Glutamatergic neuron (in vitro differentiated cells): ENCODE results near the gene DPAGT1. TPM values are rescaled to one million over a fixed set of nuclear protein-coding genes. Genes with fewer than 3 reads are reported as not detected.

Experiments
- DNase-seq: peaks from one replicate; pipeline ENCODE4 v3.0.0; 2022
- H3K27ac Mint-ChIP-seq: one replicate; pipeline ENCODE4 v1.8.0; 2020; ENCODE audit warnings: mild to moderate bottlenecking, mixed read lengths, inconsistent platforms; ENCODE audit not compliant: unreplicated experiment
- H3K27me3 Mint-ChIP-seq: one replicate; pipeline ENCODE4 v1.8.0; 2020; ENCODE audit warnings: mild to moderate bottlenecking, moderate library complexity, mixed read lengths, inconsistent platforms; ENCODE audit not compliant: unreplicated experiment
- H3K36me3 Mint-ChIP-seq: one replicate; pipeline ENCODE4 v1.8.0; 2020; ENCODE audit warnings: mild to moderate bottlenecking, mixed read lengths, inconsistent platforms; ENCODE audit not compliant: unreplicated experiment
- H3K4me1 Mint-ChIP-seq: one replicate; pipeline ENCODE4 v1.8.0; 2020; ENCODE audit warnings: mild to moderate bottlenecking, low read depth, mixed read lengths, inconsistent platforms; ENCODE audit not compliant: unreplicated experiment
- H3K4me3 Mint-ChIP-seq: one replicate; pipeline ENCODE4 v1.8.0; 2020; ENCODE audit warnings: mild to moderate bottlenecking, mixed read lengths, inconsistent platforms; ENCODE audit not compliant: unreplicated experiment
- H3K9me3 Mint-ChIP-seq: one replicate; pipeline ENCODE4 v1.8.0; 2020; ENCODE audit warnings: mild to moderate bottlenecking, moderate library complexity, mixed read lengths, inconsistent platforms; ENCODE audit not compliant: unreplicated experiment
- total RNA-seq: library from RNA; stranded (reverse); fragmentation: NEBNext Ultra II Directional; extraction: Animal tissue kit (Norgen Biotek cat#: 25700); gene quantifications from one replicate; pipeline ENCODE4 v1.2.1, GENCODE V29; 2021; ENCODE audit not compliant: unreplicated experiment
- TF ChIP-seq, protein P1 (sequence below): fragments of 200-600 bp; sonication (generic); IDR thresholded peaks from one replicate; pipeline ENCODE4 v1.5.0; 2021; ENCODE audit not compliant: partially characterized antibody, unreplicated experiment

The DPAGT1 gene
- total RNA-seq, 1 donor from 2014 or later = 36.1 TPM

DNA sequence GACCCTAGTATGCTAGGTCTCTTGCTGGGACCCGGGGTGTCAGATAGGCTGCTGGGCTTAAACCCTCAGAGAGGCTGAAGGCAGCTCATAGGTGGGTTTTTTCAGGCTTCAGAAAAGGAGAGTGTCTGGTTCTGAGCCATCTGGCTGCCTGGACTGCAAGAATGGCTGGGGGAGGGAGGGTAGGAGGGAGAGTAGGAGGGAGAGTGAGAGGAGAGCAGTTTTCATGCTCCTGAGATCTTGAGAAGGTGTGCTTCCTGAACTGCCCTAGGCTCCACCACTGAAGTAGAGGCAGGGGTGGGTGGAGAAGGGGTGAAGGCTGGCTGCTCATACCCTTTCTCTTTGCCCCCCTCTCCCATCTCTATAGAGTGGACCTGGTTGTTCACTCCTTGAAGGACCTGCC, 12.3 kb downstream of the DPAGT1 start:
- TF ChIP-seq, protein P1, sequence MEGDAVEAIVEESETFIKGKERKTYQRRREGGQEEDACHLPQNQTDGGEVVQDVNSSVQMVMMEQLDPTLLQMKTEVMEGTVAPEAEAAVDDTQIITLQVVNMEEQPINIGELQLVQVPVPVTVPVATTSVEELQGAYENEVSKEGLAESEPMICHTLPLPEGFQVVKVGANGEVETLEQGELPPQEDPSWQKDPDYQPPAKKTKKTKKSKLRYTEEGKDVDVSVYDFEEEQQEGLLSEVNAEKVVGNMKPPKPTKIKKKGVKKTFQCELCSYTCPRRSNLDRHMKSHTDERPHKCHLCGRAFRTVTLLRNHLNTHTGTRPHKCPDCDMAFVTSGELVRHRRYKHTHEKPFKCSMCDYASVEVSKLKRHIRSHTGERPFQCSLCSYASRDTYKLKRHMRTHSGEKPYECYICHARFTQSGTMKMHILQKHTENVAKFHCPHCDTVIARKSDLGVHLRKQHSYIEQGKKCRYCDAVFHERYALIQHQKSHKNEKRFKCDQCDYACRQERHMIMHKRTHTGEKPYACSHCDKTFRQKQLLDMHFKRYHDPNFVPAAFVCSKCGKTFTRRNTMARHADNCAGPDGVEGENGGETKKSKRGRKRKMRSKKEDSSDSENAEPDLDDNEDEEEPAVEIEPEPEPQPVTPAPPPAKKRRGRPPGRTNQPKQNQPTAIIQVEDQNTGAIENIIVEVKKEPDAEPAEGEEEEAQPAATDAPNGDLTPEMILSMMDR = no peak
- Mint-ChIP-seq H3K4me1 (peaks cover 11% of the 10 kb centered on the region), H3K4me3 (no peak overlapping the region), H3K9me3 (peaks cover 4% of the 10 kb centered on the region), H3K36me3 (no peaks in the 10 kb centered on the region), H3K27me3 (peaks cover 4% of the 10 kb centered on the region), H3K27ac (no peak overlapping the region)
- DNase-seq = no peak

DNA sequence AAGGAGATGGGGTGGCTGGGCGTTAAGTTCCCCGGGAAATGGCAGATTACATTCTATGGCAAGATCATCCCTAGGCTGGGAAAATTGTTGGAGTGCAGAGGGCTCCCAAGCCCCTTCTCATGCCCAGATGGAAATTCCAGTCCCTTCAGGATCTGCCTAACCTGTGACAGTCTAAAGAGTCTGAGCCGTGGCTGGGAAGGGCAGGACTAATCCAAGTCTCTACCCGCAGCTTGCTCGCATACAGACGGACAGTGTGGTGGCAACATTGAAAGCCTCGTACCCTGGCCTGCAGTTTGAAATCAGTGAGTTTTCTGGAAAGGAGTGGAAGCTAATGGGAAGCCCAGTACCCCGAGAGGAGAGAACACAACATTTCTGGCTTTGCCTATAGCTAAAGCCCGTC, 13.2 kb downstream of the DPAGT1 start:
- no peak overlapping the region for H3K27ac Mint-ChIP-seq

DNA sequence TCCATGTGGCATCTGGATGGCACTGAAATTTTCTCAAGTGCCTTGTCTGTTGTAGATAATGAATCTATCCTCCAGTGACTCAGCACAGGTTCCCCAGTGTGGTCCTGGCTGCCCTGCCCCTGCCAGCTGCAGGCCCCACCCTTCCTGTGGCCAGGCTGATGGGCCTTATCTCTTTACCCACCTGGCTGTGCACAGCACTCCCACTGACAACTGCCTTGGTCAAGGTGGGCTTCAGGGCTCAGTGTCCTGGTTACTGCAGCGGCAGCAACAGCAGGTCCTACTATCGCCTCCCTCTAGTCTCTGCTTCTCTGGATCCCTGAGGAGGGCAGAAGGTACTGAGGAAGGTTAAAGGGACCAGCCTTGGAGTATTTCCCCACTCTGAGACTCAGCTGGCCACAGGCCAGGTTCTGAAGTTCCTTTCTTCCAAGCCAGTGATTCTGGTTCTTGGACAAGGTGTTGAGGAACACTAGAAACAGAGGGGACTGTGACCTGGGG, 13.9 kb downstream of the DPAGT1 start:
- no peak overlapping the region for H3K4me3 Mint-ChIP-seq
- peaks cover 9% of the 10 kb centered on the region for H3K4me1 Mint-ChIP-seq
- no peaks in the 10 kb centered on the region for H3K36me3 Mint-ChIP-seq
- peaks cover 4% of the 10 kb centered on the region for H3K27me3 Mint-ChIP-seq
- TF ChIP-seq, protein P1 = no peak
- no peak overlapping the region for H3K27ac Mint-ChIP-seq
- no peak for DNase-seq
- H3K9me3 Mint-ChIP-seq = peaks cover 2% of the 10 kb centered on the region

More for the DNA sequence above, 13.2 kb downstream of the DPAGT1 start:
- H3K4me1 Mint-ChIP-seq = peaks cover 11% of the 10 kb centered on the region
- peaks cover 2% of the 10 kb centered on the region for H3K9me3 Mint-ChIP-seq
- H3K27me3 Mint-ChIP-seq = peaks cover 4% of the 10 kb centered on the region
- H3K4me3 Mint-ChIP-seq = no peak overlapping the region
- no peak for DNase-seq
- TF ChIP-seq, protein P1 = no peak
- H3K36me3 Mint-ChIP-seq = no peaks in the 10 kb centered on the region

DNA sequence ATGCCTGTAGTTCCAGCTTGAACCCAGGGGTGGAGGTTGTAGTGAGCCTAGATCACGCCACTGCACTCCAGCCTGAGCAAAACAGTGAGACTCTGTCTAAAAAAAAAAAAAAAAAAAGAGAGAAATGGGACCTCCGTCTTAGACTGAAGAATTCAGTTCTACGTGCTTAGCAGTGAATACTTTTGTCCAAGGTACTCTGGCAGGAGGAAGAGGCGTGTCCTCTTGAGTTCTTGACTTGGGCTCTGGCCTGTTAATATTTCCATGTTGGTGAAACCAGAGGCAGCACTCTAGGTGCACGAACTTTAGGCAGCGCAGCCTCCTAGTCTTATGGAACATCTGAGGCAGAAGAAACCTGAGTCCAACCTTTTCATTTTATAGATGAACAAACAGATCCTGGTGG, 14.5 kb downstream of the DPAGT1 start:
- TF ChIP-seq, protein P1 = no peak
- Mint-ChIP-seq H3K4me3 (peak overlapping the region; percentile 25), H3K27ac (no peak overlapping the region), H3K4me1 (peaks cover 4% of the 10 kb centered on the region), H3K27me3 (peaks cover 4% of the 10 kb centered on the region), H3K36me3 (no peaks in the 10 kb centered on the region), H3K9me3 (peaks cover 2% of the 10 kb centered on the region)
- no peak for DNase-seq

DNA sequence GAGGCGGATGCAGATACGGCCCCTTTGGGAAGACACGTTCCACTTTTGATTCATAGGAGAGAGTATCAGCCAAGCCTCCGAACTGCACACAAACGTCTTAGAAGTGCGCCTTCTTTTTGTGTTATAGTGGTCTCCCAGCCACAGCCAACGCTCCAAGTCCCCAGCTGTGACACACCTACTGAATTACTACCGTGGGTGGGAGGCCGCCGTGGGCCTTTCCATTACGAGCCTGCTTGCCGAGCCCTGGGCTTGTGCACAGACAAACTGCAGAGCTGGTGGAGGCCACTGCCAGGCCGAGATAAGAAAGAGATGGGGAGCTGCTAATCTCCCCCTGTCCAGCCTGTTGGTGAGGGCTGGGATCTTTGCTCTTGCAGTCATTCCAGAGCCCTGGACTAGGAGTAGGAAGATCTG, 16.2 kb downstream of the DPAGT1 start:
- TF ChIP-seq, protein P1 = no peak
- H3K27me3 Mint-ChIP-seq = peaks cover 5% of the 10 kb centered on the region
- DNase-seq = no peak
- peak overlapping the region; percentile 90 for H3K27ac Mint-ChIP-seq
- H3K9me3 Mint-ChIP-seq = peaks cover 7% of the 10 kb centered on the region
- no peaks in the 10 kb centered on the region for H3K36me3 Mint-ChIP-seq
- no peaks in the 10 kb centered on the region for H3K4me1 Mint-ChIP-seq
- peak overlapping the region; percentile 98 for H3K4me3 Mint-ChIP-seq
